GM21825 (cell line): Measurements from ENCODE around the gene NDUFC2.
"Not testable (repeated sequence)": the region's sequence is repeated elsewhere in the genome, so short reads cannot be mapped to it uniquely, and the experiment has no call there.

Experiments used
- ATAC-seq: cut with Tn5 transposase; IDR thresholded peaks from one replicate; pipeline ENCODE4 v1.9.1; 2021; ENCODE audit warnings: mild to moderate bottlenecking, moderate library complexity; ENCODE audit not compliant: unreplicated experiment

NDUFC2 gene

DNA sequence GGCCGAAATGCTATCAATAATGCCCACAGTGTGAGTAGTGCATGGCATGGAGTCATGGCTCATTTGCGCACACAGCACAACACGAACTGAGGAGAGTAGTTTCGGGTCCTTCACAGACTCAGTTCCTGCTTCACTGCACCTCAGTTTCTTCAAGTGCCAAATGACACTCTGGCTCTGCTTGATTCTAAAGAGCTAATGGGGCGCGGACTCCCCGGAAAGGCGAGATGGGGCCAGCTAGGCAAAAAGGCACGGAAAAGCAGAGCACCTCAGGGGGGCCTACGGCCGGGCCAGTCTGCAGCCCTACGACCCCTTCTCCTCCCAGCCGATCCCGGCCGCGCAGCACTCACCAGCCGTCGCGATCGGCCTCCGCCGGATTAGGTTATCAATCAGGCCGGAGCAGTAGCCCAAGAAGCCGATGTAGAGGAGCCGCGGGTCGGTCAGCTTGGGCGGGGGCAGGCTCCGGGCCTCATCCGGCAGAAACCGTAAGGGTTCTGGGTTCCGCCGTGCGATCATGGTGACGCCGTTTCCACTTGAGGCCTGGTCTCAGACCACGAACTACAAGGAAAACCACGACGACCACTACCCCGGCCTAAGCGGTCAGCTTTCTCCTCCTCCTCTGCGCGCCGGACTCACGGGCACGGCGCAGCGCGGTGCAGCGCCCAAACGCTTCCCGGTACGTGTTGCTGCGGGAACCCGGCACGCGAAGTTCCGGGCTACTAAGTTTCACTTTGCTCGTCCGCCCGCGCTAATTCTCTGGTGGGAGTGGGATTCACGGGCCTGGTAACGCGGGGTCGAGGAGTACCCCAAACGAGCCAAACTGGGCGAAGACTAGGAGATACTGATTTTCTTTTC, at the start of gene NDUFC2:
TSS of gene NDUFC2 (minus strand) at position 631 of the 852 bp plus-strand sequence. CDS start at position 513, 118 bp downstream.
- peak; percentile 77 for ATAC-seq

DNA sequence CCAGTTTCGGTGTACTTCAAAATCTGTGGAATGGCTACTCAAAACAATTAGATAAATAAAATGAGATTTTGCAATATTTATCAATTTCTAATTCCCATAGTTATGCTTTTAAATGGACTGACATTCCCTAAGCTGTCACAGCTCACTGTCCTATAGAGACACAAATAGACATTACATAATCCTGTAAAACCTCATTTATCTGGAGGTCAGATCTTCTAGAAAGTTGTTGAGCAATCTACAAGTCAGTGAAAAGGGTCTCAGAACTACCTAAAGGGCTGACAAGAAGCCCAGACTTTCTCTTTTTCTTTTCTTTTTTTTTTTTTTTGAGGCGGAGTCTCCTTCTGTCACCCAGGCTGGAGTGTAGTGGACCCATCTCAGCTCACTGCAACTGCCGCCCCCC, 47.7 kb upstream of the NDUFC2 start:
- no peak for ATAC-seq

DNA sequence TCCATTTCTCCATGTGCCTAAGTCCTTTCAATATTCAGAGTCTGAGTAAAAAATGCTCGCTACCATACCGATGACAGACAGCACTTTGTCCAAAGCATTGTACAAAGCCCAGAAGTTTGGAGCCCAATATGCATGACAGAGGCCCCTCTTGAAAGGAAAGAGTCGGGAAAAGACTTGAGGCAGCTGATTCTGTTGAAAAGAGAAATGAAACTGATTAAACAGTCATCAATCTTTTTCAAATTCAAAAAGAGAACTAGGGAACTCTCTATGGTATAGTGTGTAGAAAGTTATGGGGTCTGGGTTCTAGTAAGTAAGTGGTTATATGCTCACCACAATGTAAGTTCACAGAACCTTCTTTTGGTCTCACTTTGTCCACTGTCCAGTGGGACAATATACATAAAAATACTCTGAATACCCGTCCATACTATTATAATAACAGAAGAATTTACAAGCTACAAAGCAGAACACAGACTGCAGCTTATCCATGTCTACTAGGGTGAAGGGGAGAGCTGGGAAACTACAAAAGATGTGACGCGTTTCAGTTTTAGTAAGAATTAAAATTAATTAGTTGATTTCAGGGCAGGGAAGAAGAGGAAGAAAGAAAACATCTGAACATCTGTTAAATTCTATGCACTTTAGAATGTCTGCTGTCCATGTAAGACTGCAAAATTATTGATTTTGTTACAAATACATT, 33.1 kb upstream of the NDUFC2 start:
- ATAC-seq = peak; percentile 71

DNA sequence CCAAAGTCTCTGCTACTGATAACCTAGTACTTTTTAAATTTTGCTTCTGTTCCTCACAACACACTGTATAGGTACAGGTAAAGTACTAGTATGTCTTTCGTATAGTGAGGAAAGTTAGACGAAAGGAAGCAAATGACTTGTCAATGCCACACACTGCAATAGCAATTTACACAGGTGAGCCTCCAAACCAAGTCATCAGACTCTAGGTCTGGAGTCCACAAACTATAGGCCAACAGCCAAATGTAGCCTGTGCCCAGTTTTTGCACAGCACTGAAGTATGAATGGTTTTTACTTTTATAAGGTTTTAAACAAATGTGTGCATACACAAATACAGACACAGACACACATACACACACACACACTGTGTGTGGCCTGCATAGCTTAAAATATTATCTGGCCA, 31.6 kb upstream of the NDUFC2 start:
- no peak for ATAC-seq

DNA sequence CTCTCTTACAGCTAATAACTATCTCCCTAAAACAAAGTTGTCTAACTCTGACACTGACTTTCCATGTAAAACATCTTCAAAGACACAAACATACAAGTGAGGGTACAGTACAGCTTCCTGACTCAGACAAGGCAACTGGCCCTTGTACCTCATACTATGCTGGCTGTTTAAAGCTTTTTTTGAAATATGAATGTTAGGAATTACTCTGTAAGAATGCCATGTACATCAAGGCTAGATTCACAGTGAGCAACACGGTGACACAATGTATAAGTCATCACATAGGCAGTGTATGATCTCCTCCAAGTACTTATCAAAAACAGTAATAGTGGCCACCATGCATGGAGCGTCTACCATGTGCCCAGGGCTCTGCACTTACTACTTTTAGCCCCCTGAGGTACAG, 31.2 kb upstream of the NDUFC2 start:
- ATAC-seq = no peak

DNA sequence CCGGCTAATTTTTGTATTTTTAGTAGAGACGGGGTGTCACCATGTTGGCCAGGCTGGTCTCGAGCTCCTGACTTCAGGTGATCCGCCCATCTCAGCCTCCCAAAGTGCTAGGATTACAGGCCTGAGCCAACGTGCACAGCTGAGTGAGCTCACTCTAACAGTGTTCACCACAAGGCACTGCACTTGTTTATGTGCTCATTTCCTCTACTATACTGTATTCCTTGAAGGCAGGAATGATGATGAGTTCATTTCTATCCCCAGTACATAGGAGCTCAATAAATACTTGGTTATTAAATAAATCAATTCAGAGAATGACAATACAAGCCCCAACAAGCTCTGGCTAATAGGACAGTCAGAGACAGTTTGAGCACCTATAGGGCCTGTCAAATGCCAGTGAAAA, 30.7 kb upstream of the NDUFC2 start:
- ATAC-seq = no peak

DNA sequence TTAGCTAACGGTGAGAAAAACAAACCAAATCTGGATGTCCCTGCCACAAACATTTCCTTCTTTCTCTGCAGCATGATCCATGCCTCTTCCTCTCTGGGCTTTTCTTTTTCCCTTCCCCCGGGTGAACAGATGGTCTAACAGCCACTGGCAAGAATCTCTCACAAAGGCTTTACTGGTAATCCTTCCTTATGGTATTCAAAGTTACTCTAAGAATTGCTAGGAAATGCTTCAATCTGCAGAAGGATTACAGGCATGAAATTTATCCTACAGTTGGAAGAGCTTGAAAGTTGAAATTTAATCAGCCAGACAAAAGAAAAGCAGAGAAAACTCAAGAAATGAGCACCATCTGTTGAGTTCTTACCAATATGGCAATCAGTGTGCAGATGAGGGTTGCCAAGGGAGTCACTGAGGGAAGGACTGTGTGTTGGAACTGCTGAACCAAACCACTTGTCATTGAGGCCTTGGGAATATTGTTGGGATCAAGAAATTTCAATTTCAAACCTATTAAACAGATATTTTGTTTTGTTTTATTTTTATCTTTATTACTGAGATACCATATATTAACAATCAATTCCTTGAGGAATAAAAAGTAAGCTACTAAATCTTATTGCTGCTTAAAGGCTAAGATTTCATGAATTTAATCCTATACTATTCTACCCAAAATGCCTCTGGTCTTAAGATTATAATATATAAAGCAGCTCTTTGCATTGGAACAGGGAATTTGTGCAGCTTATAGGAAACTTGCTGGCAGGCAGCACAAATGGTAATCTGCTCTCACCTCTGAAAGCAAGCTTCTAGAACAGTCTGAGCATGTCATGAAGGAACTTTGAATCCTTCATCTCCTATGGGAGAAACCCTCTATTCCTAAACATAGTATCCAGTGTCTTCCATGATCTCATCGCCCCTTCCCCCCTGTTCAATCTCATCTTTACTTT, 29.7 kb upstream of the NDUFC2 start:
- no peak for ATAC-seq

DNA sequence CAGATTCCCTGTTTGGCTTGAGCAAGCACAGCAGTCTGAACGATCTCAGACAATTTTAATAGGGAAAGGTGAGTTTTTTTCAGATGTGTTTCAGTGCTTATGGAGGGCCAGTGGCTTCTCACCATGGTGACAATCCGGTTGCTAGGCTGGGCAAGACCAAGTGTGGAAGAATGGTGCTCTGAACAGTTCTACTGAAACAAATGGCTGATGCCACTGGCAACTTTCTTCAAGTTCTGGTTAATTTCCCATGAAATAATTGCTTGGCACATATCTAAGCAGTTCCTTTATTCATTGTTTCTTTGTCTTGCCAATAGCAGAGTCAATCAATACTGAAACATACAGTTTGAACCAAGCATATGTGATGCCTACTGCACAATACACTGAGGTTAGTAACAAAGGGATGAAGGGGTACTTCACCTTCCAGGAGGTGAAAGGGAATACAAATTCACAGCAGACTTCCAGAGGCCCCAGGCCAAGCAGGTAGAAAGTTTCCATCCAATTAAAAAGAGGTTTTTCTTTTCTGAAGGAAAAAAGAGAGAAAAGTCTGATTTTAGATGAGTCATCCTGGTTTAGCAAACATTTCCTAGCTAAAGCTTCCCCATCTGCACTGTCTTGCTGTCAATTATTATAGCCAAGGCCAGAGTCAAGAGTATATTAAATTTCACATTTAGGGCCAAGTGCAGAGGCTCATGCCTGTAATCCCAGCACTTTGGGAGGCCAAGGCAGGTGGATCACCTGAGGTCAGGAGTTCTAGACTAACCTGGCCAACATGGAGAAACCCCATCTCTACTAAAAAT, 21.2 kb upstream of the NDUFC2 start:
- no peak for ATAC-seq

DNA sequence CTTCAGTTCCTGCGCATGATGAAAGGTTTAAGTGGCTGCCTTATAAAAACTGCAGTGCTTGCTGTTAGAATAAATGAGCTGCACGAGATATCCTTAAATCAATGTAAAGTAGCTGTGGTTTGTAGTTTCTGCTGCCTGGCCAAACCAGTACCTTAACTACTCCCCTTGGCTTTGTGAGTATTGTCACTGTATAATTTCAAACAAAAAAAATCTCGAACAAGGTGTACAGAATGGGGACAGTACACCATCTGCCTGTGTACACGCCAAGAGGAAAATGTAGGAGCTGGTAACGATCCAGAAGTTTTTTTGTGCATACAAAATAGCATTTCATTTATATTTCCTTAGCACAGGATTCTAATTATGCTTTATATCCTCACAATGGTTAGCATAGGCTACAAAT, 20.6 kb upstream of the NDUFC2 start:
- ATAC-seq = no peak

DNA sequence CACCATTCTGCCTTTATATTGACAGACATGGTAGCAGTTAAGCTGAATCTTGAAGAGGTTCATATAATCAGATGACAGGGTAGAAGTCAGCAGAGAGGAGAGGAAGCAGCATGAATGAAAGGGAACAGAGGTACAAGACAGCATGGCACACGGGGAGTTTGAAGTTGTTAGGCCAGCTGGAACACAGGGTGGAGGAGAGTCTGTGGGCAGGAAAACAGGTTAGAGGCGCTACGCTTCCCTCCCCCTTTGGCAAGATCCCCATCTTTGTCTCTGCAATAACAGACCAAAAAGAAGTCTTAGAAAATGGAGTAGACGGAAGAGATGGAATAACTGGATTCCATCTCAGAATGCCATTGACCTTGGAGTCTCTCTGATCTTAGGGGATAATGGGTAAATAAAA, 20.0 kb upstream of the NDUFC2 start:
- ATAC-seq = no peak

DNA sequence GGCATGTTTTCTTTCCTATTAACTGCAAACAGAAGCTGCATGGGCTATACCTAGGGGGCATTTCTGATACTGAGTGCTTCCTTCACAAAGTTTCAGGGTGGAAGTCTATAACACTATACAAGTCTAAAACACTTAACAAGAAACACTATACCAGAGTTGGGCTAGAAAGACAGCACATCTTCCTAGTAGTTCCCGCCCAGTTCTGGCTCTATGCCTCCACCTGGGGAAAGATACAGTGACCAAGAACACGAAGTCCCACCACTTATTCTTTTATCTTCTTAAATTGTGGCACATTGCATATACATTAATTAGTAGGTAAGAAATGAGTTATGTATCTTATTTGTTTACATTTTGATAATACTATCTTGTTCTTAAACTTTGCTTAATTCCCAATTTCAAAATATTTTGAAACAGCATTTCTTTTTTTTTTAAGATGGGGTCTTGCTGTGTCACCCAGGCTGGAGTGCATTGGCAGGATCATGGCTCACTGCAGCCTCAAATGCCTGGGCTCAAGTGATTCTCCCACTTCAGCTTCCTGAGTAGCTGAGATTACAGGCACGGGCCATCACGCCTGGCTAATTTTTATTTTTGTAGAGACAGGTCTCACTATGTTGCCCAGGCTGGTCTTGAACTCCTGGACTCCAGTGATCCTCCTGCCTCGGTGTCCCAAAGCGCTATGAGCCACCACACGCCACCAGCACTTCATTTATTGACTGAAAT, 18.2 kb upstream of the NDUFC2 start:
- ATAC-seq = no peak

DNA sequence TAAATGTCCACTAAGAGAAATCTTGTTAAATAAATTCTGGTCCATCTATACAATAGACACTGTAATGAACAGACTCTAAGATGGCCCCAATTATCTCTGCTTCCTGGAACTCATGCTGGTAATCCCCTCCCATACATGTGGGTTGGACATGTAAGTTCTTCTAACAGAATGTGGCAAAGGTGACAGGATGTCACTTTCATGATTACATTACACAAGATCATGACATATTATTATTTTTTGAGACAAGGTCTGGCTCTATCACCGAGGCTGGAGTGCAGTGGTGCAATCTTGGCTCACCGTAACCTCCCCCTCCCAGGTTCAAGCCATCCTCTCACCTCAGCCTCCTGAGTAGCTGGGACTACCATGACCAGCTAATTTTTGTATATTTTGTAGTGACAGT, 14.6 kb upstream of the NDUFC2 start:
- ATAC-seq = no peak

DNA sequence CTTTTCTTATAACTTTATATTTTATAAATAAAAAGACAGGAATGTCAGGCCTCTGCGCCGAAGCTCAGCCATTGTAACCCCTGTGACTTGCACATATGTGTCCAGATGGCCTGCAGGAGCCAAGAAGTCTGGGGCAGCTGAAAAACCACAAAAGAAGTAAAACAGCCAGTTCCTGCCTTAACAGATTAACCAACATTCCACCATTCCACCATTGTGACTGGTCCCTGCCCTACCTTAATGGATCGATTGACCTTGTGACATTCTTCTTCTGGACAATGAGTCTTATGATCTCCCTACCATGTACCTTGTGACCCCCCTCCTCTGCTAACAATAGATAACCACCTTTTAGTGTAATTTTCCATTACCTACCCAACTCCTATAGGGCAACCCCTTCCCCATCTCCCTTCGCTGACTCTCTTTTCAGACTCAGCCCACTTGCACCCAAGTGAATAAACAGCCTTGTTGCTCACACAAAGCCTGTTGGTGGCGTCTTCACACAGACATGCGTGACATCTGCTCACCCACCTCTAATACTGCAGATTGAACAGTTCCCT, 6.9 kb upstream of the NDUFC2 start:
- not testable (repeated sequence) for ATAC-seq

DNA sequence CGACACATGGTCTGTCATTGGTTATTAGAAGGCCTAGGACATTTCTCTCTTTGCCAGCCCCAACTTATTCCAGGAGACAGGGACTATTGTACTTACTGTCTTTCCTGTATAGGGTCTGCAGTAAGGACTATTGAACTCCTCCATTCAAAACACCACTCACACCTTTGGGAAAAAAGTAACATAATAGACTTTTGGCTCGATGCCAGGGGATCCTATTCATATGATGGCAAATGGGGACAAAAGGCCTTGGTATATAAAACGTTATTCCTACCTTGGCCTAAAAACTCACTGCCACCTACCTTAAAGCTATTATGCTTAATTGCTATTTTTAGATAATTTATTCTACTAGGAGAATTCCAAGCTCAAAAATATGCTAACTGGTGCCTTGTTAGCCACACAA, 6.3 kb upstream of the NDUFC2 start:
- ATAC-seq = no peak

DNA sequence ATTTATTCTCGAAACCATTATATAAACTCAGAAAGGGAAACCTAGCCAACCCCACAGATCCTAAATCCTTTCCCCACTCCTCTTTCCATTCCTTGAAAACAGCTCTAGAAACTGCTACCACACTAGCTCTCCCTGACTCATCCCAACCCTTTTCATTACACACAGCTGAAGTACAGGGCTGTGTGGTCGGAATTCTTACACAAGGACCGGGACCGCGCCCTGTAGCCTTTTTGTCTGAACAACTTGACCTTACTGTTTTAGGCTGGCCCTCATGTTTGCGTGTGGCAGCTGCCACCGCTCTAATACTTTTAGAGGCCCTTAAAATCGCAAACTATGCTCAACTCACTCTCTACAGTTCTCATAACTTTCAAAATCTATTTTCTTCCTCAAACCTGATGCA, 4.8 kb upstream of the NDUFC2 start:
- ATAC-seq = not testable (repeated sequence)

DNA sequence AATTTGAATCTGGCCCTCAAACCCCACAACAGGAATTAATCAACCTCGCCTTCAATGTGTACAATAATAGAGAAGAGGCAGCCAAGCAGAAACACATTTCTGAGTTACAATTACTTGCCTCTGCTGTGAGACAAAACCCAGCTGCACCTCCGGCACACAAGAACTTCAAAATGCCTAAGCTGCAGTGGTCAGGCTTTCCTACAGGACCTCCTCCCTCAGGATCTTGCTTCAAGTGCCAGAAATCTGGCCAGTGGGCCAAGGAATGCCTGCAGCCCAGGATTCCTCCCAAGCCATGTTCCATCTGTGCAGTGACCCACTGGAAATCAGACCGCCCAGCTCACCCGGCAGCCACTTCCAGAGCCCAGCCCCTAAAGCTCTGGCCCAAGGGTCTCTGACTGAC, 3.4 kb upstream of the NDUFC2 start:
- ATAC-seq = no peak

DNA sequence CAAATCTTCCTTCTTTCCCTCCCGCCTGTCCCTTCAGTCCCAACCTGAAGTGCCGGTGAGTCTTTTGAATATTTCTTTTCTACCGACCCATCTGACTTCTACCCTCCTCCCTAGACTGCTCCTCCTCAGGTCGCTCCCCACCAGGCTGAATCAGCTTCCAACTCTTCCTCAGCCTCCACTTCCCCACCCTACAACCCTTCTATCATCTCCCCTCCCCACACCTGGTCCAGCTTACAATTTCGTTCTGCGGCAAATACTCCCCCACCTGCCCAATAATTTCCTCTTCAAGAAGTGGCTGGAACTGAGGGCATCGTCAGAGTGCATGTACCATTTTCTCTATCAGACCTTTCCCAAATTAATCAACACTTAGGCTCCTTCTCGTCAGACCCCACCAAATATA, 2.5 kb upstream of the NDUFC2 start:
- ATAC-seq = no peak

DNA sequence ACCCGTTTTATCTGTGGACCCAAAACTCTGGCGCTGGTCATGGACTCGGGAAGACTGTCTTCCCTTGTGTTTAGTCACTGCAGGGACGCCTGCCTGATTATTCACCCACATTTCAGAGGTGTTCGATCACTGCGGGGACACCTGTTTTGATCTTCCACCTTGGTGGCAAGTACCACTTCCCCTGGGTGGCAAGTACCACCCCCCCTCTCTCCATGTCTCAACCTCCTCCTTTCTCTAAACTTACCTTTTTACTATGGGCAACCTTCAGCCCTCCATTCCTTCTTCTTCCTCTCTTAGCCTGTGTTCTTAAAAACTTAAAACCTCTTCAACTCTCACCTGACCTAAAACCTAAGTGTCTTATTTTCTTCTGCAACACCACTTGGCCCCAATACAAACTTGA, 1.9 kb upstream of the NDUFC2 start:
- ATAC-seq = no peak

DNA sequence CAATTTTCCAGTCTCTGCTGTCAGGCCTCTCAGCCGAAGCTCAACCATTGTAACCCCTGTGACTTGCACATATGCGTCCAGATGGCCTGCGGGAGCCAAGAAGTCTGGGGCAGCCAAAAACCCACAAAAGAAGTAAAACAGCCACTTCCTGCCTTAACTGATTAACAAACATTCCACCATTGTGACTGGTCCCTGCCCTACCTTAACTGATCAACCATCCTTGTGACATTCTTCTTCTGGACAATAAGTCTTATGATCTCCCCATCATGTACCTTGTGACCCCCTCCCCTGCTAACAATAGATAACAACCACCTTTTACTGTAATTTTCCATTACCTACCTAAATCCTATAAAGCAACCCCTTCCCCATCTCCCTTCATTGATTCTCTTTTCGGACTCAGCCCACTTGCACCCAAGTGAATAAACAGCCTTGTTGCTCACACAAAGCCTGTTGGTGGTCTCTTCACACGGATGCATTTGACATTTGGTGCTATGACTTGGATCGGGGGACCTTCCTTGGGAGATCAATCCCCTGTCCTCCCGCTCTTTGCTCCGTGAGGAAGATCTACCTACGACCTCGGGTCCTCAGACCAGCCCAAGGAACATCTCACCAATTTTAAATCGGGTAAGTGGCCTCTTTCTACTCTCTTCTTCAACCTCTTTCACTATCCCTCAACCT, 1.3 kb upstream of the NDUFC2 start:
- ATAC-seq = no peak
